WTC11 (cell line): ENCODE measurements around the gene U2AF2.

ENCODE experiments used
- CREM ChIP-seq: sonication (generic); formaldehyde crosslinking; IDR thresholded peaks from 2 replicates; pipeline ENCODE4 v1.8.1; 2022; ENCODE audit warnings: mild to moderate bottlenecking, missing genetic modification reagents, moderate library complexity
- ELF4 ChIP-seq: sonication (generic); formaldehyde crosslinking; IDR thresholded peaks from 2 replicates; pipeline ENCODE4 v1.8.1; 2022; ENCODE audit warnings: low read depth, mild to moderate bottlenecking, moderate library complexity, missing genetic modification reagents
- GTF2I ChIP-seq: fragments of 250-450 bp; sonication (Bioruptor Pico); conservative IDR thresholded peaks from 2 replicates; pipeline ENCODE4 v1.4.0; 2021; ENCODE audit warnings: mild to moderate bottlenecking
- NFYB ChIP-seq: sonication (generic); formaldehyde crosslinking; conservative IDR thresholded peaks from 2 replicates; pipeline ENCODE4 v1.8.0; 2022; ENCODE audit warnings: low read depth, missing genetic modification reagents
- SMAD4 ChIP-seq: sonication (generic); formaldehyde crosslinking; IDR thresholded peaks from 2 replicates; pipeline ENCODE4 v1.8.0; 2022; ENCODE audit warnings: mild to moderate bottlenecking, missing genetic modification reagents
- TEAD4 ChIP-seq: sonication (generic); formaldehyde crosslinking; IDR thresholded peaks from 2 replicates; pipeline ENCODE4 v1.8.0; 2022; ENCODE audit warnings: mild to moderate bottlenecking, missing genetic modification reagents
- ZNF317 ChIP-seq: sonication (generic); formaldehyde crosslinking; IDR thresholded peaks from 2 replicates; pipeline ENCODE4 v1.8.1; 2023; ENCODE audit warnings: low read depth, mild to moderate bottlenecking, moderate library complexity, missing genetic modification reagents, borderline replicate concordance
- TF ChIP-seq, protein P1 (sequence below): fragments of 200-600 bp; IDR thresholded peaks from 2 replicates; pipeline ENCODE4 v1.8.0; 2022; ENCODE audit warnings: antibody characterized with exemption
- TF ChIP-seq, protein P2 (sequence below): sonication (generic); formaldehyde crosslinking; IDR thresholded peaks from 2 replicates; pipeline ENCODE4 v1.8.0; 2022; ENCODE audit warnings: mild to moderate bottlenecking, missing genetic modification reagents
- TF ChIP-seq, protein P3 (sequence below): sonication (generic); formaldehyde crosslinking; IDR thresholded peaks from 2 replicates; pipeline ENCODE4 v1.8.0; 2022; ENCODE audit warnings: mild to moderate bottlenecking, missing genetic modification reagents
- TF ChIP-seq, protein P4 (sequence below): sonication (generic); formaldehyde crosslinking; IDR thresholded peaks from 2 replicates; pipeline ENCODE4 v1.8.1; 2023; ENCODE audit warnings: mild to moderate bottlenecking, missing genetic modification reagents, moderate library complexity

DNA sequence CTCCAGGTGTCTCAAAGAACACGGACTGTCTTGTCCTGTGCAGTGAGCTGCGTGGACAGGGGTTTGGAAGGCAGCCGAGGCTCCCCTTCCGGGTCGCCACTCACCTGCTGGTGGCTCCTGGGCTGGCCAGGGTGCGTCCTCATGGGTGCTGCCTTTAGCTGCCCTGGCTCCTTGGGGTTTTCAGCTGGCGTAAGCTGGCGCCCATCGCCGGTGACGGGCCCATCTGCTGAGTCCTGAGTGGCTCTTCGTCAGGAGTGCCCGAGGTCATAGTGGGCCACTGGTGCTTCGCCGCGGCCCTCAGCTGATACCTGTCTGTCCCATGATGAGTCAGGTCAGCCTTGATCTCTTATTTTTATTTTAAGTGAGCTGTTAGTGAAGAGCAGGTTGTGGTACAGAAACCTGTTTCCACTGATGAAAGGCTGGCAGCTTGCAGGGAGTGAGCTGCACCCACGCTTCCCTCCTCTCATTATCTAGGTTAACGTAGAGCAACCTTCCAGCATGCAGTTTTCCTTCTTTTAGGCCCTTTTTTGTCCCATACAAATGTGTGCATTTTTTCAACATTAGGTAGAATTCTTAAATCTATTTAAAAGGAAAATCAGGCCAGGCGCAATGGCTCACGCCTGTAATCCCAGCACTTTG is 38.6 kb downstream of the U2AF2 start:
- TF ChIP-seq, protein P1, sequence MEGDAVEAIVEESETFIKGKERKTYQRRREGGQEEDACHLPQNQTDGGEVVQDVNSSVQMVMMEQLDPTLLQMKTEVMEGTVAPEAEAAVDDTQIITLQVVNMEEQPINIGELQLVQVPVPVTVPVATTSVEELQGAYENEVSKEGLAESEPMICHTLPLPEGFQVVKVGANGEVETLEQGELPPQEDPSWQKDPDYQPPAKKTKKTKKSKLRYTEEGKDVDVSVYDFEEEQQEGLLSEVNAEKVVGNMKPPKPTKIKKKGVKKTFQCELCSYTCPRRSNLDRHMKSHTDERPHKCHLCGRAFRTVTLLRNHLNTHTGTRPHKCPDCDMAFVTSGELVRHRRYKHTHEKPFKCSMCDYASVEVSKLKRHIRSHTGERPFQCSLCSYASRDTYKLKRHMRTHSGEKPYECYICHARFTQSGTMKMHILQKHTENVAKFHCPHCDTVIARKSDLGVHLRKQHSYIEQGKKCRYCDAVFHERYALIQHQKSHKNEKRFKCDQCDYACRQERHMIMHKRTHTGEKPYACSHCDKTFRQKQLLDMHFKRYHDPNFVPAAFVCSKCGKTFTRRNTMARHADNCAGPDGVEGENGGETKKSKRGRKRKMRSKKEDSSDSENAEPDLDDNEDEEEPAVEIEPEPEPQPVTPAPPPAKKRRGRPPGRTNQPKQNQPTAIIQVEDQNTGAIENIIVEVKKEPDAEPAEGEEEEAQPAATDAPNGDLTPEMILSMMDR, result no peak
- TF ChIP-seq NFYB (CRISPR knock-in tag) (no peak), TEAD4 (CRISPR knock-in tag) (no peak), SMAD4 (CRISPR knock-in tag) (no peak), CREM (CRISPR knock-in tag) (no peak), GTF2I (no peak), ZNF317 (CRISPR knock-in tag) (no peak), ELF4 (CRISPR knock-in tag) (no peak)
- TF ChIP-seq, protein P2, sequence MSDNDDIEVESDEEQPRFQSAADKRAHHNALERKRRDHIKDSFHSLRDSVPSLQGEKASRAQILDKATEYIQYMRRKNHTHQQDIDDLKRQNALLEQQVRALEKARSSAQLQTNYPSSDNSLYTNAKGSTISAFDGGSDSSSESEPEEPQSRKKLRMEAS (CRISPR knock-in tag), result no peak
- TF ChIP-seq, protein P3, sequence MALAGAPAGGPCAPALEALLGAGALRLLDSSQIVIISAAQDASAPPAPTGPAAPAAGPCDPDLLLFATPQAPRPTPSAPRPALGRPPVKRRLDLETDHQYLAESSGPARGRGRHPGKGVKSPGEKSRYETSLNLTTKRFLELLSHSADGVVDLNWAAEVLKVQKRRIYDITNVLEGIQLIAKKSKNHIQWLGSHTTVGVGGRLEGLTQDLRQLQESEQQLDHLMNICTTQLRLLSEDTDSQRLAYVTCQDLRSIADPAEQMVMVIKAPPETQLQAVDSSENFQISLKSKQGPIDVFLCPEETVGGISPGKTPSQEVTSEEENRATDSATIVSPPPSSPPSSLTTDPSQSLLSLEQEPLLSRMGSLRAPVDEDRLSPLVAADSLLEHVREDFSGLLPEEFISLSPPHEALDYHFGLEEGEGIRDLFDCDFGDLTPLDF (CRISPR knock-in tag), result no peak
- TF ChIP-seq, protein P4, sequence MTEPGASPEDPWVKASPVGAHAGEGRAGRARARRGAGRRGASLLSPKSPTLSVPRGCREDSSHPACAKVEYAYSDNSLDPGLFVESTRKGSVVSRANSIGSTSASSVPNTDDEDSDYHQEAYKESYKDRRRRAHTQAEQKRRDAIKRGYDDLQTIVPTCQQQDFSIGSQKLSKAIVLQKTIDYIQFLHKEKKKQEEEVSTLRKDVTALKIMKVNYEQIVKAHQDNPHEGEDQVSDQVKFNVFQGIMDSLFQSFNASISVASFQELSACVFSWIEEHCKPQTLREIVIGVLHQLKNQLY, result no peak
